Esophagus mucosa (tissue), 1 donor: ENCODE measurements around the gene ELAVL1. TPM values are rescaled to one million over a fixed set of nuclear protein-coding genes. Genes with fewer than 3 reads are reported as not detected.
"Not testable (repeated sequence)": the region's sequence is repeated elsewhere in the genome, so short reads cannot be mapped to it uniquely, and the experiment has no call there.

Experiments
- ATAC-seq: fragments of 200-7000 bp; cut with Tn5 transposase; one replicate; pipeline ENCODE4 v1.9.1; 2020
- total RNA-seq: library from RNA; stranded (reverse); gene quantifications from one replicate; pipeline ENCODE4 v1.2.4, GENCODE V29; 2023
- donor health status: DM: yes; HTN: yes; CAD: no.

Gene ELAVL1
- total RNA-seq: 48.7 TPM

GRCh38 chr19:8005534-8006256 lies at the start of gene ELAVL1:
TSS of gene ELAVL1 (minus strand) at chr19:8005641. CDS start at chr19:7991815, 13,826 bp downstream.
- ATAC-seq: peak; percentile 96

- no peak for ATAC-seq
These were observed 48.7 kb upstream of the ELAVL1 start for GRCh38 chr19:8054169-8054568.

- ATAC-seq: no peak
These were observed 47.0 kb upstream of the ELAVL1 start, which contains the start of gene CCL25 for GRCh38 chr19:8052464-8052859. TSS of gene CCL25 (plus strand) at chr19:8052760. CDS start at chr19:8053050, 290 bp downstream.

GRCh38 chr19:8050274-8051096 lies 45.0 kb upstream of the ELAVL1 start:
- peak; percentile 93 for ATAC-seq

- ATAC-seq: no peak
These were observed 41.2 kb upstream of the ELAVL1 start for GRCh38 chr19:8046569-8047165.

- ATAC-seq: no peak
These were observed 40.6 kb upstream of the ELAVL1 start for GRCh38 chr19:8045872-8046568.

- ATAC-seq: no peak
These were observed 38.6 kb upstream of the ELAVL1 start for GRCh38 chr19:8044018-8044417.

GRCh38 chr19:8042900-8043299 lies 37.5 kb upstream of the ELAVL1 start:
- ATAC-seq: no peak

GRCh38 chr19:8041531-8041931 lies 36.1 kb upstream of the ELAVL1 start:
- ATAC-seq: no peak

- ATAC-seq: no peak
These were observed 33.8 kb upstream of the ELAVL1 start for GRCh38 chr19:8039231-8039630.

GRCh38 chr19:8038815-8039214 lies 33.4 kb upstream of the ELAVL1 start:
- ATAC-seq: no peak

GRCh38 chr19:8036434-8037099 lies 31.1 kb upstream of the ELAVL1 start:
- no peak for ATAC-seq

GRCh38 chr19:8034178-8034525 lies 28.7 kb upstream of the ELAVL1 start:
- ATAC-seq: no peak

- ATAC-seq: not testable (repeated sequence)
These were observed 28.1 kb upstream of the ELAVL1 start for GRCh38 chr19:8033287-8034177.

- no peak for ATAC-seq
These were observed 25.5 kb upstream of the ELAVL1 start for GRCh38 chr19:8030960-8031359.

GRCh38 chr19:8028951-8029491 lies 23.6 kb upstream of the ELAVL1 start:
- no peak for ATAC-seq

- no peak for ATAC-seq
These were observed 19.9 kb upstream of the ELAVL1 start for GRCh38 chr19:8025316-8025715.

- not testable (repeated sequence) for ATAC-seq
These were observed 18.8 kb upstream of the ELAVL1 start for GRCh38 chr19:8024256-8024655.

GRCh38 chr19:8023371-8023770 lies 17.9 kb upstream of the ELAVL1 start:
- ATAC-seq: no peak

- ATAC-seq: no peak
These were observed 16.8 kb upstream of the ELAVL1 start for GRCh38 chr19:8022275-8022674.

- ATAC-seq: no peak
These were observed 15.9 kb upstream of the ELAVL1 start for GRCh38 chr19:8021374-8021773.
